ENCODE data around the gene MTCL3.
A peak's percentile ranks its signal among the peaks of the same experiment; 100 is the strongest.

Gene MTCL3

DNA sequence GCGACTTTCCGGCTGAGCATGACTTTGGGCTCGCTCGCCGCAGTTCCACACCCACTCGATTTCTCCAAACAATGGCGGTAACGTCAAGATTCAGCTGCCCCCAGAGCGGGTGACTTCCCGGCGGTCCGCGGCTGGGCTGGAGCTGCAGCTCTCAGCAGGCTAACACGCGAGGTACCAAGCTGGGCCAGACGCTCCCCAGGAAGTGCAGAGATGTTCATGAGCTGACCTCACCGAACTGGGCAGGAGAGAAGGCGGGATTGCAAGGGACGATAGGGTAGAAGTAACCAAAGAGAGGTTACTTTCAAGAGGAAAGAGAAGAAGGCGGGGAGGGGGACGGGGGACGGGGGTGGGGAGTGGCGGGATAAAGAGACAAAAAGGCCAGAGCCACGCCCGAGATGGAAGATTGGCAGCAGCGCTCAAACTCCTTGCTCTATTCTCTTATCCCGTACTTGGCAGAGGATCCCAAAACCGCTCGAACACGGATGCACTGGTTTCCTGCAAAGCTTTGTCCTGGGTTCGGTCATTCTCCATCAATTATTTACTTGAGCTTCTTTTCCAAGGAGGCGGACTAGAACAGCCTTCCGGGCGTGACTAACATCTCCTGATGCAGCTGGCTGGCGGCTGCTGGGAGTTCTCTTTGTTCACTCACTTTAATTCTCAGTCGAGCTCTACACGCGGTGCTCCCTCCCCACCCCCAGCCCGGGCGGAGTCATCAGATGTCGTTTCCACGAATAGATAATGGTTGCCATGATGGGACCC lies at the start of gene MTCL3:
TSS of gene MTCL3 (minus strand) at position 626 of the 759 bp plus-strand sequence.
- peak; percentile 6 for DNase-seq

DNA sequence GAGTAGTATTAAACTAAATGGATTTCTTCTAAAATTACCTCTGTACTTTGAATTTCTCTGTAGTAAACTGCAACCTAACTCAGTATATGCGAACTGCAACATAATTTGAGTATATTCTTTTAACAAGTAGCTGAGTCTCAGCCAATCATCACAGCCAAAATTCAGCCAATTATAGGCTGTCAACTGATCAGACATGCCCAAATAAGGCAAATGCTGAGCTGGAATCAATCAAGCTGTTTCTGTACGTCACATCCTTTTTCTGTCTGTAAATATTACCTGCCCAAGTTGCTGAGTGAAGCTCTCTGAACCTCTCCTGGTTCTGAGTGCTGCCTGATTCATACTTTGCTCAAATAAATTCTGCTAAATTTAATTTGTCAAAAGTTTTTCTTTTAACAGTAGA lies 48.3 kb upstream of the MTCL3 start:
- DNase-seq: no peak

DNA sequence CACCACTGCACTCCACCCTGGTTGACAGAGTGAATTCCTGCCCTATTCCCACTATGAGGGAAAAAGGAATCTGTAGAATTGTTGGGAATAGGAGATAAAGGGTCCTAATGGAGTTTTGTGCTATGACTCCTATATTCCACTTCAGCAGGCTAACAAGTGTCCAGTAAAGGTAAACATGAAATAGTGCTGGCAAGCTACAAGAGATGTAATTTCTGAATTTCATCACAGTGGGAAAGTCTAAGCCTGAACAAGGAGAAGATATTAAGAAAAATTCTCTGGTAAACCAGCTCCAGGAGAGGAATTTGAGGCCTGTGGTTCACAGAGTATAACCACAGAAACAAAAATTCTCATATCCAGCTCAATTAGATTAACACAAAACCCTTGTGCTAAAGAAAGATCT lies 47.5 kb upstream of the MTCL3 start:
- no peak for DNase-seq

DNA sequence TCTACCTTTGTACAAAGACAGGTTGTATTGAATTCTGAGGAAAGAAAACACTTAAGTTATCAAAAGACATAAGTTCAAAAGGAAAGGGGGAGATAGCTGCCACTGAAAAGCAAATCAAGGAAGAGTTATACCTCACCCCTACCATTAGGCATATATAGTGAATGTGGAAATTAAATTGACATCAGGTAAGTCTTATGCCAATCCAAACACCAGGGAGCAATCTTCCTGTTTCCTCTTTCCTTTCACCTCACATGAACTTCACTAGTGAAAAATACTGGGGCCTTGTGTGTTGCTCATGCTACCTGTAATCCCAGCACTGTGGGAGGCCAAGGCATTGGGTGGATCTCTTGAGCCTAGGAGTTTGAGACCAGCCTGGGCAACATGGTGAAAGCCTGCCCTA lies 47.0 kb upstream of the MTCL3 start:
- DNase-seq: no peak

GRCh38 chr6:127564761-127565160 lies 45.6 kb upstream of the MTCL3 start:
- no peak for DNase-seq

DNA sequence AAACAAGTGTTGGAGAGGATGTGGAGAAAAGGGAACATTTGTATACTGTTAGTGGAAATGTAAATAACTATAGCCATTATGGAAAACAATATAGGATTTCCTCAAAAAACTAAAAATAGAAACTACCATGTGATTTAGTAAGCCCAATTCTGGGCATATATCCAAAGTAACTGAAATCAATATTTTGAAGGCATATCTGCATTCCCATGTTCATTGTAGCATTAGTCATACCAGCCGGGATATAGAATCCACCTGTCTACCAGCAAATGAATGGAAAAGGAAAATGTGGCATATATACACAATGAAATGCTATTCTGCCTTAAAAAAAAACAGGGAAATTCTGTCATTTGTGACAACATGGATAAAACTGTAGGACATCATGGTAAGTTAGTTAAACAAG lies 42.5 kb upstream of the MTCL3 start:
- no peak for DNase-seq

GRCh38 chr6:127554435-127555006 lies 35.4 kb upstream of the MTCL3 start:
- no peak for DNase-seq

GRCh38 chr6:127550403-127550802 lies 31.3 kb upstream of the MTCL3 start:
- DNase-seq: no peak

DNA sequence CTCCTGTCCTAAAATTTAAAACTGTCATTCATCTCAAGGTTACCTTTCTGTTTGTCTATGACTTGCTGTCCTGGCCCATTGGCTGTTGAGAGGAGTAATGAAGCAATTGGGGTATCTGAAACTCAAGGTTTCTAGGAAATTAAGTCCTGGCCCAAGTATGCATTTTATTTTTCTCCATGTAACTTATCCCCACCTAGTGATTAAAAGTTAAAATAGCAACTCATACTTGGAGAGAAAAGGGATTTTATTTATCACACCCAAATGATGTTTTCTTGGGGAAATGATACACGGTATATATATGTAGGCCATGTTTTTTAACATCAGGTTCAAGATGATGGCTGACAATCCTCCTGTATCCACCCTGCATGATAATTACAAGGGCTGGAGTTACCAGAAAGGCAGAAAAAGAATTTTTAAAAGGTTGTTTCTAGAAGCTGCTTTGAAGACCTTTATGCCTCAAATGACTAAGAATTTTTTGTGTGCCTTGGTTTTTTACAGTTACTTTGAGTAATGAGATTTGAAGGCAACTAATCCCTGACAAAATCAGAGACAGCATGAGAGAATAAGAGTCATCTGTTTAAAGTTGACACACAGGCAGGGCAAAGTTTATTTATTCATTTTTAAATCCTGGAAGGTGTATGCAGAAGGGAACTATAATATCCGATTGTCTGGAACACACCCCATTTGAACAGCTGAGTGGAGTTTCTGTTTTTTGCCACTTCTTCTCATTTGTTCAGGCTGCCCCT lies 28.9 kb upstream of the MTCL3 start:
- no peak for DNase-seq

DNA sequence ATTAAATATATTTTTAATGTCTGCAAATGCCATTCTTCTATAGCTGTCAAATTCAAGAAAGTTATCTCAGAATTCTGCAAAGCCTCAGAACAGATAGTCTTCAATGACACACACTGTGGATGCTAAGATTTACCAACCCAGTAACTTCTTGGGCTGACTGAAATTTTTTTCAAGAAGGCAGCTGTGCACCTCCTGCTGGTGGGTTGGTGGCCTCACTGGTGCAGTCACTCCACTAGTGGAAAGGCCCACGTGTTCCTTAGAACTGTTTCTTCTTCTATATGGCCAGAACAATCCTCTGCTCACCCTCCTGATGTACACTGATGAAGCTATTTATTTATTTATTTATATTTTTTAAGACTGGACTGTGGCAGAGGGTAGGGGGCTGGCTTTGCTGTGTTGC lies 28.1 kb upstream of the MTCL3 start:
- DNase-seq: no peak

DNA sequence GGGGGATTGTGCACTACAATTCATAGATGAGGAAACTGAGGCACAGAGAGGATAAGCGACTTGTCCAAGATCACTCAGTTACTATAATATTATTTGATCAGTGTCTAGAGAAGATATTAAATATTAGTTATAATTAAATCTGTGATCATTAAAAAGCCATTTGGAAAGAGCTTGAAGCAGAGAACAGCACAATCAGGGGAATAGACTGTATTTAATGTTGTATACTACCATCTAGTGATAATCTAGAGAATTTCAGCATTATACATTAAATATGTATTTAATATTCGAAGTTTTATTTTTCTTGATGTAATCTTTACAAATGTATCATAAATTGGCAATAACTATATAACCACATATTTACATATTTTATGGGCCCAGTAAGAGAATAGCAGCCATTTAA lies 20.1 kb upstream of the MTCL3 start:
- DNase-seq: no peak

GRCh38 chr6:127538750-127539264 lies 19.7 kb upstream of the MTCL3 start:
- DNase-seq: no peak

GRCh38 chr6:127533736-127534135 lies 14.6 kb upstream of the MTCL3 start:
- no peak for DNase-seq

DNA sequence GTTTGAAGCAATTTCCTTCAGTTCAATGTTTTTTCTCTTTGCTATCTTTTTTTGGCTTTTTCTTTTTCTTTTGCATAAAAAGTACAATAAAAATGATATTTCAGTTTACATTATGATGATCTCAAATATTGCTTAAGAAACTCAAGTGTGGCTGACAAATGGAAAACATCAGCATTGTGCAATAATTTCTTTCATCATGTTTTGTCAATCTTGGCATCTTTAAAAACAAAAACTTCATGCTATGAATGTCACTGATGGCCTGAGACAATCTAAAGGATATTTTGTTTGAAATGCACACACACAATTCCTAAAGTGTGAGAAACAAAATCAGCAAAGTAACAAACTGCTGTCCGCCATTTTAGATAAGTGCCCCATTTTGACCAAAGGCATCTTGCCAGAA lies 13.9 kb upstream of the MTCL3 start:
- DNase-seq: no peak

GRCh38 chr6:127522714-127523113 lies 3.6 kb upstream of the MTCL3 start:
- DNase-seq: no peak

- peak; percentile 23 for DNase-seq
These were observed 931 bp upstream of the MTCL3 start for GRCh38 chr6:127520066-127520465.

GRCh38 chr6:127519469-127519785 lies 292 bp upstream of the MTCL3 start:
- DNase-seq: peak; percentile 1

GRCh38 chr6:127518191-127518709 lies 885 bp downstream of the MTCL3 start:
- DNase-seq: no peak

DNA sequence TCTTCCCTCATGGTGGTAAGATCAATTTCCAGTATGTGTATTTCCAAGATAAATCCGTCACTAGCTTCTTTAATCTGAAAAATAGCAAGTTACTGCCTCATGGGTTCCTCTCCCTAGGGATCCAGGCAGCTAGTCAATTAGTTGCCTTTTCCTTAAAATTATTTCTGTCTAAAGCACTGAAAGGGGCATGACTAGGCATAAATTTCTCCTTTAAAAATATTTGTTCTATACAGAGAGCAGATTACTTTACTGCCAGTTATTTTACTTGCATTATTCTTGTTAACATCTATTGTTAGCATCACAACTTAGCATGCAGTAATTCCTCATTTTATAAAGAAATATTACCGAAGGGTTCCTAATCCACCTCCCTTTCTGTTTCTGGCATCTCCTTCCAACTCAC lies 1.4 kb downstream of the MTCL3 start:
- DNase-seq: no peak

GRCh38 chr6:127516662-127517273 lies 2.4 kb downstream of the MTCL3 start:
- peak; percentile 20 for DNase-seq

GRCh38 chr6:127515794-127516661 lies 3.1 kb downstream of the MTCL3 start:
- DNase-seq: peak; percentile 69

All from muscle of arm (tissue), 1 donor.